IMR-90 (cell line): ENCODE results near the gene ADGRA3. TPM values are rescaled to one million over a fixed set of nuclear protein-coding genes. Genes with fewer than 3 reads are reported as not detected.

Experiments
- ATAC-seq: fragments of 200-7000 bp; cut with Tn5 transposase; 2 replicates; pipeline ENCODE4 v1.9.1; 2020; ENCODE audit warnings: low read depth, mild to moderate bottlenecking, moderate library complexity
- BruUV-seq: library from RNA; stranded (reverse); fragments of 400-500 nt; replicated peaks from 2 replicates; lab custom pipeline; 2021; lab: Mats Ljungman, UMichigan
- CTCF ChIA-PET: fragments of 300-600 bp; formaldehyde crosslinking; extraction: SDS; loops from one replicate; lab custom pipeline; 2021; ENCODE audit warnings: antibody characterized with exemption; lab: Yijun Ruan, JAX
- POLR2A ChIA-PET: fragments of 300-600 bp; sonication (Branson Sonifier 250); formaldehyde crosslinking; loops from one replicate; lab custom pipeline; 2022; ENCODE audit warnings: antibody characterized with exemption; ENCODE audit not compliant: unreplicated experiment; lab: Charles Lee
- DNase-seq: peaks from one replicate; pipeline ENCODE4 v3.0.0; 2013
- H2AFZ ChIP-seq: replicated peaks from 2 replicates; pipeline ENCODE3; 2013; ENCODE audit warnings: low read length, mild to moderate bottlenecking; ENCODE audit not compliant: poor library complexity
- H2AK5ac ChIP-seq: 2 replicates; pipeline ENCODE4 v1.6.1; 2013; ENCODE audit warnings: low read depth, low read length, inconsistent platforms
- H2AK9ac ChIP-seq: replicated peaks from 2 replicates; pipeline ENCODE3; 2013; ENCODE audit warnings: mild to moderate bottlenecking, low read depth, low read length, moderate library complexity; ENCODE audit not compliant: poor library complexity
- H2BK120ac ChIP-seq: 2 replicates; pipeline ENCODE4 v1.6.1; 2013; ENCODE audit warnings: low read depth, low read length, inconsistent platforms
- H2BK15ac ChIP-seq: 3 replicates; pipeline ENCODE4 v1.6.1; 2013; ENCODE audit warnings: low read depth, low read length, inconsistent platforms
- H2BK20ac ChIP-seq: 2 replicates; pipeline ENCODE4 v1.6.1; 2013; ENCODE audit warnings: low read depth, mild to moderate bottlenecking, inconsistent platforms, low read length, moderate library complexity
- H2BK5ac ChIP-seq: 2 replicates; pipeline ENCODE4 v1.6.1; 2013; ENCODE audit warnings: mild to moderate bottlenecking, low read depth, low read length, inconsistent platforms; ENCODE audit not compliant: poor library complexity, severe bottlenecking
- H3K14ac ChIP-seq: replicated peaks from 2 replicates; pipeline ENCODE4 v1.6.1; 2013; ENCODE audit warnings: low read depth, low read length, inconsistent platforms
- H3K18ac ChIP-seq: 2 replicates; pipeline ENCODE4 v1.6.1; 2013; ENCODE audit warnings: low read depth, low read length, control low read depth
- H3K23ac ChIP-seq: 2 replicates; pipeline ENCODE4 v1.6.1; 2013; ENCODE audit warnings: low read depth, low read length, inconsistent platforms
- H3K27ac ChIP-seq: 2 replicates; pipeline ENCODE4 v1.5.1; 2013; ENCODE audit warnings: mild to moderate bottlenecking, control low read depth, low read length; ENCODE audit not compliant: insufficient read depth
- H3K27me3 ChIP-seq: 2 replicates; pipeline ENCODE4 v1.6.1; 2013; ENCODE audit warnings: low read length; ENCODE audit not compliant: control insufficient read depth, insufficient read depth
- H3K36me3 ChIP-seq: 2 replicates; pipeline ENCODE4 v1.6.1; 2013; ENCODE audit warnings: low read length, mixed read lengths; ENCODE audit not compliant: control insufficient read depth, insufficient read depth
- H3K4ac ChIP-seq: 2 replicates; pipeline ENCODE4 v1.6.1; 2013; ENCODE audit warnings: low read depth, low read length, inconsistent platforms
- H3K4me1 ChIP-seq: 2 replicates; pipeline ENCODE4 v1.6.1; 2013; ENCODE audit warnings: low read length, mixed read lengths; ENCODE audit not compliant: control insufficient read depth, insufficient read depth
- H3K4me2 ChIP-seq: 2 replicates; pipeline ENCODE4 v1.6.1; 2013; ENCODE audit warnings: low read depth, mild to moderate bottlenecking, control low read depth, low read length, moderate library complexity
- H3K4me3 ChIP-seq: 2 replicates; pipeline ENCODE4 v1.5.1; 2013; ENCODE audit warnings: low read depth, mild to moderate bottlenecking, control low read depth, low read length, moderate library complexity; ENCODE audit not compliant: insufficient read depth
- H3K56ac ChIP-seq: 2 replicates; pipeline ENCODE4 v1.6.1; 2013; ENCODE audit warnings: low read length, inconsistent platforms; ENCODE audit not compliant: insufficient read depth; ENCODE audit errors: extremely low read depth
- H3K79me1 ChIP-seq, 2 experiments: 2 replicates each; pipeline ENCODE4 v1.6.1; 2013; ENCODE audit warnings: low read length in 2 of 2, inconsistent platforms in 1 of 2, low read depth in 1 of 2
- H3K9ac ChIP-seq: 2 replicates; pipeline ENCODE4 v1.6.1; 2013; ENCODE audit warnings: low read depth, low read length, control low read depth
- H3K9me1 ChIP-seq: 2 replicates; pipeline ENCODE4 v1.6.1; 2013; ENCODE audit warnings: low read length, inconsistent platforms; ENCODE audit not compliant: insufficient read depth
- H3K9me3 ChIP-seq: 2 replicates; pipeline ENCODE4 v1.6.1; 2013; ENCODE audit warnings: low read length; ENCODE audit not compliant: control insufficient read depth, insufficient read depth
- H4K20me1 ChIP-seq: 2 replicates; pipeline ENCODE4 v1.6.1; 2013; ENCODE audit warnings: low read length, inconsistent platforms; ENCODE audit not compliant: insufficient read depth
- H4K5ac ChIP-seq: 2 replicates; pipeline ENCODE4 v1.6.1; 2013; ENCODE audit warnings: mild to moderate bottlenecking, low read depth, low read length, control low read depth
- H4K8ac ChIP-seq, 2 experiments: 2 replicates each; pipeline ENCODE4 v1.6.1; 2013; ENCODE audit warnings: low read depth in 2 of 2, low read length in 2 of 2, control low read depth in 1 of 2, inconsistent platforms in 1 of 2
- H4K91ac ChIP-seq: 2 replicates; pipeline ENCODE4 v1.6.1; 2013; ENCODE audit warnings: low read depth, low read length, inconsistent platforms; ENCODE audit not compliant: insufficient read depth
- CHD1 ChIP-seq: IDR thresholded peaks from 2 replicates; pipeline ENCODE4 v1.6.1; 2012; ENCODE audit warnings: low read depth, low read length, improper control_type of control experiment
- CTCF ChIP-seq: conservative IDR thresholded peaks from 2 replicates; pipeline ENCODE4 v1.5.1; 2012; ENCODE audit warnings: mild to moderate bottlenecking, low read depth, low read length, improper control_type of control experiment
- ELK1 ChIP-seq: fragments of 150-350 bp; IDR thresholded peaks from 2 replicates; pipeline ENCODE4 v1.6.1; 2016; ENCODE audit warnings: low read depth, mild to moderate bottlenecking, low read length, moderate library complexity, borderline replicate concordance
- MXI1 ChIP-seq: IDR thresholded peaks from 2 replicates; pipeline ENCODE4 v1.6.1; 2012; ENCODE audit warnings: low read depth, mild to moderate bottlenecking, low read length, moderate library complexity, borderline replicate concordance
- POLR2A ChIP-seq: IDR thresholded peaks from 2 replicates; pipeline ENCODE4 v1.6.1; 2012; ENCODE audit warnings: mild to moderate bottlenecking, low read depth, low read length
- RAD21 ChIP-seq: IDR thresholded peaks from 2 replicates; pipeline ENCODE4 v1.6.1; 2012; ENCODE audit warnings: low read length, improper control_type of control experiment
- RFX5 ChIP-seq: IDR thresholded peaks from 2 replicates; pipeline ENCODE4 v1.8.0; 2012; ENCODE audit warnings: low read depth, mild to moderate bottlenecking, low read length, moderate library complexity
- SMC3 ChIP-seq: fragments of 150-350 bp; IDR thresholded peaks from 2 replicates; pipeline ENCODE4 v1.6.1; 2016; ENCODE audit warnings: low read depth, mild to moderate bottlenecking, antibody characterized with exemption, low read length, moderate library complexity
- USF2 ChIP-seq: fragments of 150-350 bp; IDR thresholded peaks from 2 replicates; pipeline ENCODE4 v1.6.1; 2017; ENCODE audit warnings: mild to moderate bottlenecking, antibody characterized with exemption, low read length, low read depth
- WGBS, 2 experiments: methylation state at CpG; one replicate each; pipeline versions ENCODE4 v1.1.5 to v1.1.7; 2013; ENCODE audit warnings: missing lambda C conversion rate in 2 of 2; ENCODE audit not compliant: insufficient read length in 1 of 2; ENCODE audit errors: extremely low coverage in 2 of 2; 5-methylcytosine and 5-hydroxymethylcytosine counted together
- dilution Hi-C: fragments of 300-500 bp; cut with HindIII; formaldehyde crosslinking; loops from one replicate; pipeline ENCODE4 v1.14.3; 2018; ENCODE audit warnings: low sequenced_read_pairs; ENCODE audit not compliant: unreplicated experiment
- in situ Hi-C: fragments of 300-500 bp; cut with MboI; formaldehyde crosslinking; loops from 3 replicates; pipeline ENCODE4 v1.14.3; 2019; ENCODE audit warnings: low sequenced_read_pairs, inconsistent platforms, mixed read lengths
- intact Hi-C: fragments of 100-400 bp; cut with micrococcal nuclease; formaldehyde crosslinking; loops from 2 replicates; pipeline ENCODE4 v1.10.0; 2022
- polyA plus RNA-seq, 3 experiments: library from polyadenylated mRNA; depleted of rRNA; stranded (reverse); fragments of >200 nt; gene quantifications; 2 replicates each; pipeline ENCODE4 v1.2.3, GENCODE V29; 2012; ENCODE audit warnings: low replicate concordance in 1 of 3
- total RNA-seq: library from RNA; depleted of rRNA; stranded (reverse); fragments of >200 nt; gene quantifications from 2 replicates; pipeline ENCODE4 v1.2.3, GENCODE V29; 2012

ADGRA3 gene
- total and polyA plus RNA-seq, 2 of the 4 experiments (the other 2 are of a cell fraction) = 20.1 to 28.0 TPM

DNA sequence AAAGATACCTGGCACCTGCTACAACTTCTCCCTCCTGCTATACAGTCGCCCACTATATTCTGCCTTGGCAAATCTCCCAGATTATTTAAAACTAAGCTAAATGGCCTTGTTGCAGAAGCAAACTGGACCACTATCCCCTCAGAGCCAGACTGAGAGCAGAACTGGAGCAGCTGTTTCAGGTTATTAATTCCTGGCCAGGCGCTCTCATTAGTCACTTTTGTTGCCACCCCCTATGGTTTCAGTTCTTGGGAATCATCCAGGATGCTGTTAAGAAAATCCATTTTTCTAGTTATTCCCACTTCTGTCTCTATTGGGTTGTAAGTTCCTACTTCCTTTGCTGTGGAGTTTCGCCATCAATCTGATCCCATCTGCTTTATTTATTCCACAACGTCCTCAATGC, 30.1 kb downstream of the ADGRA3 start:
- CTCF ChIA-PET = no interaction called here
- H3K4me3 ChIP-seq = no peak overlapping the region
- H3K9me1 ChIP-seq = peaks cover 8% of the 10 kb centered on the region; the same call in 1 of the 2 replicates
- H2BK120ac ChIP-seq = no peak overlapping the region
- no peak overlapping the region for H4K5ac ChIP-seq
- no TSS peak for BruUV-seq
- H3K36me3 ChIP-seq = no peaks in the 10 kb centered on the region
- no peak overlapping the region for H2AK5ac ChIP-seq
- TF ChIP-seq USF2 = no peak
- no peak for TF ChIP-seq SMC3
- no peak for TF ChIP-seq ELK1
- TF ChIP-seq CTCF = no peak
- TF ChIP-seq RFX5 = no peak
- TF ChIP-seq POLR2A = no peak
- no peak for TF ChIP-seq RAD21
- no peak for TF ChIP-seq CHD1
- no peak for TF ChIP-seq MXI1
- H3K27ac ChIP-seq = no peak overlapping the region
- peaks cover 35% of the 10 kb centered on the region for H4K20me1 ChIP-seq
- POLR2A ChIA-PET = interaction anchor here (0.6 kb wide), 1 partner anchor 297 kb away, joined by 3 read pairs; no protein-coding TSS in a partner anchor
- H3K4me2 ChIP-seq = peak overlapping the region; percentile 37; the same call in 1 of the 2 replicates
- H3K4me1 ChIP-seq = peaks cover 16% of the 10 kb centered on the region
- no peak overlapping the region for H3K56ac ChIP-seq
- peak; percentile 76 for DNase-seq
- no peak overlapping the region for H4K8ac ChIP-seq
- no peak overlapping the region for H2BK20ac ChIP-seq
- peaks cover 23 to 49% of the 10 kb centered on the region in 2 experiments; a peak in 3 of 4 replicates for H3K79me1 ChIP-seq
- no peak overlapping the region for H2BK5ac ChIP-seq
- ATAC-seq = peak; percentile 37
- no peaks in the 10 kb centered on the region for H3K9me3 ChIP-seq
- dilution Hi-C loops (no loop called here), intact Hi-C loops (no loop called here), in situ Hi-C loops (no loop called here)
- 33% methylated on average over 1 of the region's 4 CpGs; no CpG with 5 or more reads in 1 of the 2 experiments for WGBS, 2 experiments
- no peak overlapping the region for H3K4ac ChIP-seq
- no peak overlapping the region for H3K9ac ChIP-seq
- H4K91ac ChIP-seq = no peak overlapping the region
- H3K23ac ChIP-seq = no peak overlapping the region
- H2AFZ ChIP-seq = no peak overlapping the region
- no peak overlapping the region; the same call in 1 of the 2 replicates for H3K14ac ChIP-seq
- no peak overlapping the region for H2BK15ac ChIP-seq
- no peak overlapping the region for H2AK9ac ChIP-seq
- H3K18ac ChIP-seq = no peak overlapping the region
- no peaks in the 10 kb centered on the region for H3K27me3 ChIP-seq
